HepG2 (cell line): ENCODE results near the gene DIAPH3. TPM values are rescaled to one million over a fixed set of nuclear protein-coding genes. Genes with fewer than 3 reads are reported as not detected.

Source experiments
- ATAC-seq: fragments of 200-7000 bp; cut with Tn5 transposase; 3 replicates; pipeline ENCODE4 v1.9.1; 2020; ENCODE audit warnings: mild to moderate bottlenecking, moderate library complexity
- BruUV-seq: library from RNA; stranded (reverse); fragments of 400-500 nt; replicated peaks from 2 replicates; lab custom pipeline; 2021; lab: Mats Ljungman, UMichigan
- CTCF ChIA-PET: fragments of 300-600 bp; formaldehyde crosslinking; extraction: SDS; loops from one replicate; lab custom pipeline; 2021; ENCODE audit warnings: low total read pairs, inconsistent platforms, low intra/inter-chr PET ratio; lab: Yijun Ruan, JAX
- POLR2A ChIA-PET: fragments of 350-600 bp; sonication (Branson Sonifier 250); formaldehyde crosslinking; loops from one replicate; lab custom pipeline; 2020; ENCODE audit warnings: antibody characterized with exemption, inconsistent platforms; lab: Yijun Ruan, JAX
- DNase-seq: peaks from one replicate; pipeline ENCODE4 v3.0.0-alpha.2; 2015; ENCODE audit warnings: low spot score
- FAIRE-seq: peaks from 3 replicates; lab custom pipeline; 2011; peaks lifted over from hg19 to GRCh38; lab: Jason Lieb, UNC
- H2AFZ ChIP-seq: one replicate; pipeline ENCODE4 v1.6.1; 2011; ENCODE audit warnings: low read length, inconsistent platforms
- H3K27ac ChIP-seq: fragments of 300-600 bp; 3 replicates; pipeline ENCODE4 v1.8.0; 2011; ENCODE audit warnings: mixed run types, mild to moderate bottlenecking, mixed read lengths, low read length, inconsistent platforms; ENCODE audit not compliant: insufficient read depth; ENCODE audit errors: extremely low read length
- H3K27me3 ChIP-seq, 2 experiments: fragments of 200-600 bp in 1 of 2; 2 replicates in 1 of 2; 3 replicates in 1 of 2; pipeline versions ENCODE4 v1.6.0 to v1.8.0; 2011; ENCODE audit warnings: low read length in 2 of 2, mild to moderate bottlenecking in 2 of 2, moderate library complexity in 2 of 2, inconsistent platforms in 1 of 2; ENCODE audit not compliant: insufficient read depth in 2 of 2, control insufficient read depth in 1 of 2
- H3K36me3 ChIP-seq, 2 experiments: fragments of 200-600 bp in 1 of 2; replicated peaks in 1 of 2; 2 replicates in 1 of 2; 3 replicates in 1 of 2; pipeline versions ENCODE4 v1.5.1 to v1.8.0; 2011; ENCODE audit warnings: low read length in 2 of 2, inconsistent platforms in 1 of 2; ENCODE audit not compliant: insufficient read depth in 2 of 2, control insufficient read depth in 1 of 2
- H3K4me1 ChIP-seq: 2 replicates; pipeline ENCODE4 v1.5.1; 2012; ENCODE audit warnings: low read length, inconsistent platforms; ENCODE audit not compliant: insufficient read depth
- H3K4me2 ChIP-seq: 2 replicates; pipeline ENCODE4 v1.6.0; 2011; ENCODE audit warnings: low read depth, low read length, inconsistent platforms
- H3K4me3 ChIP-seq, 3 experiments: fragments of 200-600 bp in 1 of 3; sonication (generic), shearing (Covaris generic) in 1 of 3; replicated peaks in 1 of 3; 2 replicates each; pipeline ENCODE4 v1.5.1; 2011 to 2016; ENCODE audit warnings: low read length in 3 of 3, inconsistent platforms in 2 of 3, low read depth in 2 of 3, mild to moderate bottlenecking in 2 of 3, control low read depth in 1 of 3, mixed read lengths in 1 of 3; ENCODE audit not compliant: insufficient read depth in 1 of 3
- H3K79me2 ChIP-seq: one replicate; pipeline ENCODE4 v1.6.1; 2011; ENCODE audit warnings: low read length, inconsistent platforms; ENCODE audit not compliant: insufficient read depth
- H3K9ac ChIP-seq: 2 replicates; pipeline ENCODE4 v1.6.0; 2011; ENCODE audit warnings: mild to moderate bottlenecking, low read depth, low read length, inconsistent platforms; ENCODE audit not compliant: insufficient read depth
- H3K9me3 ChIP-seq: 2 replicates; pipeline ENCODE4 v1.5.1; 2012; ENCODE audit warnings: mild to moderate bottlenecking, low read length
- H4K20me1 ChIP-seq: 2 replicates; pipeline ENCODE4 v1.6.0; 2011; ENCODE audit warnings: inconsistent platforms, mild to moderate bottlenecking, low read length, moderate library complexity; ENCODE audit not compliant: insufficient read depth
- CENPX ChIP-seq: sonication (generic); formaldehyde crosslinking; IDR thresholded peaks from 2 replicates; pipeline ENCODE4 v1.9.0; 2021; ENCODE audit warnings: mild to moderate bottlenecking, missing genetic modification reagents, moderate library complexity
- HOXA7 ChIP-seq: sonication (generic); formaldehyde crosslinking; IDR thresholded peaks from 2 replicates; pipeline ENCODE4 v1.8.1; 2022; ENCODE audit warnings: mild to moderate bottlenecking, missing genetic modification reagents, moderate library complexity
- LCORL ChIP-seq, 2 experiments: fragments of 450-650 bp in 1 of 2; sonication (generic) in 1 of 2; formaldehyde crosslinking in 1 of 2; IDR thresholded peaks; 2 replicates each; pipeline versions ENCODE4 v1.5.0 to v1.6.1; 2017 to 2020; ENCODE audit warnings: antibody characterized with exemption in 1 of 2, missing genetic modification reagents in 1 of 2
- NPAS2 ChIP-seq: sonication (generic); formaldehyde crosslinking; IDR thresholded peaks from 2 replicates; pipeline ENCODE4 v1.8.0; 2022; ENCODE audit warnings: mild to moderate bottlenecking, missing genetic modification reagents, borderline replicate concordance
- NR2F1 ChIP-seq, 2 experiments: fragments of 450-650 bp in 1 of 2; formaldehyde crosslinking in 1 of 2; IDR thresholded peaks; 2 replicates each; pipeline versions ENCODE4 v1.5.0 to v1.6.1; 2016 to 2020; ENCODE audit warnings: mild to moderate bottlenecking in 1 of 2, missing compliant biosample characterization in 1 of 2, missing genetic modification reagents in 1 of 2, moderate library complexity in 1 of 2
- PHF21A ChIP-seq: sonication (generic); formaldehyde crosslinking; IDR thresholded peaks from 2 replicates; pipeline ENCODE4 v1.5.0; 2020; ENCODE audit warnings: mild to moderate bottlenecking, missing genetic modification reagents
- TBP ChIP-seq: sonication (generic); formaldehyde crosslinking; IDR thresholded peaks from 2 replicates; pipeline ENCODE4 v1.5.0; 2020; ENCODE audit warnings: missing genetic modification reagents
- ZBTB37 ChIP-seq: sonication (generic); formaldehyde crosslinking; IDR thresholded peaks from 2 replicates; pipeline ENCODE4 v1.4.0; 2020; ENCODE audit warnings: mild to moderate bottlenecking, missing genetic modification reagents
- ZNF326 ChIP-seq: sonication (generic); formaldehyde crosslinking; IDR thresholded peaks from 2 replicates; pipeline ENCODE4 v1.4.0; 2020; ENCODE audit warnings: missing genetic modification reagents, borderline replicate concordance
- ZNF562 ChIP-seq: sonication (generic); formaldehyde crosslinking; IDR thresholded peaks from 2 replicates; pipeline ENCODE4 v1.8.0; 2022; ENCODE audit warnings: missing genetic modification reagents, borderline replicate concordance
- ZNF646 ChIP-seq: sonication (generic); formaldehyde crosslinking; IDR thresholded peaks from 2 replicates; pipeline ENCODE4 v1.9.0; 2021; ENCODE audit warnings: mild to moderate bottlenecking, missing genetic modification reagents
- WGBS: methylation state at CpG from one replicate; pipeline ENCODE4 v1.1.6; 2017; ENCODE audit warnings: low lambda C conversion rate; 5-methylcytosine and 5-hydroxymethylcytosine counted together
- in situ Hi-C: cut with HindIII; loops from 2 replicates; pipeline ENCODE4 v1.10.0; 2017; ENCODE audit warnings: low pct_unique_long_range_greater_than_20kb; ENCODE audit not compliant: extremely low pct_ligation_motif_present
- intact Hi-C: fragments of 100-400 bp; cut with micrococcal nuclease; formaldehyde crosslinking; loops from one replicate; pipeline ENCODE4 v1.10.0; 2022; ENCODE audit not compliant: unreplicated experiment
- polyA plus RNA-seq, 8 experiments: library from polyadenylated mRNA; depleted of rRNA in 3 of 8; stranded (reverse) in 7 of 8; unstranded in 1 of 8; fragments of >200 nt; fragmentation: Illumina TruSeq in 4 of 8; extraction: Trizol in 4 of 8; gene quantifications; 2 replicates each; pipeline versions ENCODE4 v1.2.1 to v1.2.3, GENCODE V29; 2011 to 2016; ENCODE audit warnings: low read depth in 4 of 8, missing spikeins in 1 of 8, mixed read lengths in 1 of 8; ENCODE audit not compliant: insufficient read depth in 1 of 8
- total RNA-seq, 5 experiments: library from RNA; depleted of rRNA; stranded (reverse); fragments of >200 nt; fragmentation: Illumina TruSeq; extraction: Trizol; gene quantifications; 2 replicates each; pipeline ENCODE4 v1.2.3, GENCODE V29; 2016; ENCODE audit warnings: low read depth in 1 of 5

The DIAPH3 gene
- total and polyA plus RNA-seq, 2 of the 13 experiments (the other 11 are each of a cell fraction or from before 2014, with no cell fraction given) = 4.0 to 9.3 TPM

- no TSS peak for BruUV-seq
- POLR2A ChIA-PET = no interaction called here
- DNase-seq (no peak), ATAC-seq (no peak), FAIRE-seq (no peak)
- no peak overlapping the region for H3K4me2 ChIP-seq
- no peak overlapping the region for H3K9ac ChIP-seq
- no peaks in the 10 kb centered on the region for H3K36me3 ChIP-seq
- CTCF ChIA-PET = no interaction called here
- TF ChIP-seq LCORL (IDR thresholded peaks at IDR 0.05) (no peak), LCORL (CRISPR knock-in tag; IDR thresholded peaks at IDR 0.05) (no peak), ZNF562 (CRISPR knock-in tag) (no peak), TBP (CRISPR knock-in tag) (no peak), HOXA7 (CRISPR knock-in tag) (no peak), NR2F1 (CRISPR knock-in tag; IDR thresholded peaks at IDR 0.05) (no peak)
- no peaks in the 10 kb centered on the region for H3K27me3 ChIP-seq
- in situ Hi-C loops = no loop called here
- H3K79me2 ChIP-seq = no peaks in the 10 kb centered on the region
- H3K4me3 ChIP-seq = no peak overlapping the region
- intact Hi-C loops = no loop called here
- WGBS = 96% methylated on average over 2 of the region's 2 CpGs
- no peaks in the 10 kb centered on the region for H4K20me1 ChIP-seq
- no peaks in the 10 kb centered on the region for H3K9me3 ChIP-seq
- no peak overlapping the region for H2AFZ ChIP-seq
- H3K4me1 ChIP-seq = no peaks in the 10 kb centered on the region
- no peak overlapping the region for H3K27ac ChIP-seq
Observed at GRCh38 chr13:59874973-59875372, 288.8 kb downstream of the DIAPH3 start.

- Histone ChIP-seq H3K79me2 (no peaks in the 10 kb centered on the region), H3K4me3 (no peak overlapping the region), H3K27ac (no peak overlapping the region), H3K9me3 (no peaks in the 10 kb centered on the region), H3K9ac (no peak overlapping the region), H4K20me1 (no peaks in the 10 kb centered on the region), H3K4me2 (no peak overlapping the region), H2AFZ (no peak overlapping the region), H3K36me3 (no peaks in the 10 kb centered on the region), H3K27me3 (no peaks in the 10 kb centered on the region), H3K4me1 (no peaks in the 10 kb centered on the region)
- FAIRE-seq = no peak
- intact Hi-C loops (no loop called here), in situ Hi-C loops (no loop called here)
- TF ChIP-seq PHF21A (CRISPR knock-in tag) = no peak
- no peak for TF ChIP-seq ZNF326 (CRISPR knock-in tag)
- TF ChIP-seq ZBTB37 (CRISPR knock-in tag) = no peak
- no peak for TF ChIP-seq CENPX (CRISPR knock-in tag)
- TF ChIP-seq NPAS2 (CRISPR knock-in tag) = no peak
- no peak for TF ChIP-seq ZNF646
- WGBS = 95% methylated on average over 7 of the region's 7 CpGs
- no peak for ATAC-seq
- no peak for DNase-seq
- POLR2A ChIA-PET = no interaction called here
- no TSS peak for BruUV-seq
- CTCF ChIA-PET = no interaction called here
Observed at GRCh38 chr13:59873856-59874255, 289.9 kb downstream of the DIAPH3 start.
